ENCODE measurements around the gene FBN1. TPM values are rescaled to one million over a fixed set of nuclear protein-coding genes. Genes with fewer than 3 reads are reported as not detected.

FBN1 gene
- total RNA-seq, 6 donors from 2014 or later: 20.3 to 159 (median 44.3) TPM

DNA sequence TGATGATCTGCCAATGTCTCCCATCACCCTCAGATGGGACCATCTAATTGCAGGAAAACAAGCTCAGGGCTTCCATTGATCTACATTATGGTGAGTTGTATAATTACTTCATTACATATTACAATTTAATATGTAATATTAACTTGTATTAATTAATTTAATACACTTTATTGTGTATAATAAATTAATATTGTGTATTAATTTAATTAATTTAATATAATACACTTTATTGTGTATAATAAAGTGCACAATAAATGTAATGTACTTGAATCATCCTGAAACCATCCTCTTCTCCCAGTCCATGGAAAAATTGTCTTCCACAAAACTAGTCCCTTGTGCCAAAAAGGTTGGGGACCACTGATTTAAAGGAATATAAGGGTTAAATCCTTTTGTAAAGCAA is 123.4 kb downstream of the FBN1 start:
- no peak overlapping the region for H3K4me3 ChIP-seq
- TF ChIP-seq POLR2AphosphoS5 (IDR thresholded peaks at IDR 0.05) (no peak), POLR2A (IDR thresholded peaks at IDR 0.05) (no peak), EP300 (IDR thresholded peaks at IDR 0.05) (no peak)
- TF ChIP-seq, protein P1, sequence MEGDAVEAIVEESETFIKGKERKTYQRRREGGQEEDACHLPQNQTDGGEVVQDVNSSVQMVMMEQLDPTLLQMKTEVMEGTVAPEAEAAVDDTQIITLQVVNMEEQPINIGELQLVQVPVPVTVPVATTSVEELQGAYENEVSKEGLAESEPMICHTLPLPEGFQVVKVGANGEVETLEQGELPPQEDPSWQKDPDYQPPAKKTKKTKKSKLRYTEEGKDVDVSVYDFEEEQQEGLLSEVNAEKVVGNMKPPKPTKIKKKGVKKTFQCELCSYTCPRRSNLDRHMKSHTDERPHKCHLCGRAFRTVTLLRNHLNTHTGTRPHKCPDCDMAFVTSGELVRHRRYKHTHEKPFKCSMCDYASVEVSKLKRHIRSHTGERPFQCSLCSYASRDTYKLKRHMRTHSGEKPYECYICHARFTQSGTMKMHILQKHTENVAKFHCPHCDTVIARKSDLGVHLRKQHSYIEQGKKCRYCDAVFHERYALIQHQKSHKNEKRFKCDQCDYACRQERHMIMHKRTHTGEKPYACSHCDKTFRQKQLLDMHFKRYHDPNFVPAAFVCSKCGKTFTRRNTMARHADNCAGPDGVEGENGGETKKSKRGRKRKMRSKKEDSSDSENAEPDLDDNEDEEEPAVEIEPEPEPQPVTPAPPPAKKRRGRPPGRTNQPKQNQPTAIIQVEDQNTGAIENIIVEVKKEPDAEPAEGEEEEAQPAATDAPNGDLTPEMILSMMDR (IDR thresholded peaks at IDR 0.05): no peak
- DNase-seq (no peak), ATAC-seq (ENCODE audit: low FRiP score in 2 of 2) (no peak)
- H3K36me3 ChIP-seq: peaks cover 0 to 8% (median 0%) of the 10 kb centered on the region in 4 donors
- no peak overlapping the region for H3K27ac ChIP-seq
- H3K27me3 ChIP-seq: no peaks in the 10 kb centered on the region
- H3K4me1 ChIP-seq: peaks cover 0 to 3% (median 0%) of the 10 kb centered on the region in 4 donors
- no peaks in the 10 kb centered on the region for H3K9me3 ChIP-seq

DNA sequence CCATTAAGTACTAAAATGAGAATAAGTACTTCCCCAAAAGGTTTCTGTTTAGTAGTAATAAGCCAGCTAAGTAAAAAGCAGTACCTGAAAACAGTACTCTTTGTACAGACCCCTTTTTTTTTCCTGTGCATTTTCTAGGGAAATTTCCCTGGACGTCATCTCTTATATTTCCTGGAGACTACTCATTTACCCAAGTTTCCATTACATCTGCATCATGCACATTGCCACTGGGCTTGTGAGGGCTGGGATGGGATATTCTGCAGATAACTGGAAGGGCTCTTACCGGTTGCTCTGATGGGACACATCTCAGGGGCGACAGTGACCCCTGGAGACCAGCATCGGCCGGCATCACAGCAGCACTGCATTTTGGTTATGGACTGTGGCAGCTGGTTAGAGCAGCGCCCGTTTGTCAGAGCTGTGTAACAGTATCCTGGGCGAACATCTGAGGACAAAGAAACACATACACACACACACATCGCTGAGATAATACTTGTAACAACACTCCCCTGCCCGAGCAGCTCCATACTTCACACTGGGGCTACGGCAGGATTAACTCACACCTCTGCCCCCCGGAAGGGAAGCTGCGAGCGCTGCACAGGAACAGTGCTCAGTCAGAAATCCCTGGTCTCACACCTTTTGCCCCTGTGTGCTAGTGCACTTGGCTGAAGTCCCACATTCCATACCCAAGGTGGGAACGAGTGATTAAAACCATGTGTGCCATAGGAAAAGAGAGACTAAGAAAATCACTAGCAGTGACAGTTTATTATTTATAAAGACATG is 124.9 kb downstream of the FBN1 start:
- peak in 1 of 2 donors; percentile 4 for DNase-seq
- no peak overlapping the region for H3K27ac ChIP-seq
- TF ChIP-seq EP300 (IDR thresholded peaks at IDR 0.05) (no peak), POLR2A (IDR thresholded peaks at IDR 0.05) (no peak), POLR2AphosphoS5 (IDR thresholded peaks at IDR 0.05) (no peak)
- TF ChIP-seq, protein P1 (IDR thresholded peaks at IDR 0.05): no peak

DNA sequence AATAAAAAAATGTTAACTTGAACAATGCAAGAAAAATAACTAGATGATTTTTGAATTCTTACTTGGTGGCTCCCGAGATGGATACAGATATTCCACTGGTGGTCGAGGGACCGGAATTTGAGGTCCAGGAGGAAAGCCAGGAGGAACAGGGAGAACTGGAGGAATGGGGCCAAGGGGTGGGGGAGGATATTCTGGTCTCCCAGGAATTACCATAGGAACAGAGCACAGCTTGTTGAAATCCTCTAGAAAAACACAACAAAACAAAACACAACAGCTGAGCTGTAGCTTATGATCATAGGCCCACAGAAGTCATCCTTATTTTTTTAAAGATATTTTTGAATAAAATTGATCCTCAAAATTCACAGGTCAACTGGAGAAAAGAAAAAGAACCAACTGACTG is 129.4 kb downstream of the FBN1 start:
- no peaks in the 10 kb centered on the region for H3K9me3 ChIP-seq
- no peak overlapping the region for H3K27ac ChIP-seq
- 91 to 92% methylated on average over 3 of the region's 3 CpGs for WGBS, 2 donors
- TF ChIP-seq POLR2A (IDR thresholded peaks at IDR 0.05): no peak
- no peak for TF ChIP-seq EP300 (IDR thresholded peaks at IDR 0.05)
- no peak for TF ChIP-seq POLR2AphosphoS5 (IDR thresholded peaks at IDR 0.05)
- TF ChIP-seq, protein P1 (IDR thresholded peaks at IDR 0.05): no peak
- ATAC-seq (ENCODE audit: low FRiP score in 2 of 2) (no peak), DNase-seq (no peak)
- H3K4me1 ChIP-seq: peaks cover 0 to 3% (median 0%) of the 10 kb centered on the region in 4 donors
- no peak overlapping the region for H3K4me3 ChIP-seq
- H3K27me3 ChIP-seq: no peaks in the 10 kb centered on the region
- H3K36me3 ChIP-seq: no peaks in the 10 kb centered on the region

More for the DNA sequence above, 124.9 kb downstream of the FBN1 start:
- Histone ChIP-seq H3K4me1 (peaks cover 0 to 3% (median 0%) of the 10 kb centered on the region in 4 donors), H3K36me3 (peaks cover 0 to 8% (median 0%) of the 10 kb centered on the region in 4 donors), H3K4me3 (no peak overlapping the region), H3K27me3 (no peaks in the 10 kb centered on the region), H3K9me3 (no peaks in the 10 kb centered on the region)
- 70 to 75% methylated on average over 12 to 15 of the region's 15 CpGs for WGBS, 2 donors
- ATAC-seq (ENCODE audit: low FRiP score in 2 of 2): peak in 1 of 2 donors; percentile 30

DNA sequence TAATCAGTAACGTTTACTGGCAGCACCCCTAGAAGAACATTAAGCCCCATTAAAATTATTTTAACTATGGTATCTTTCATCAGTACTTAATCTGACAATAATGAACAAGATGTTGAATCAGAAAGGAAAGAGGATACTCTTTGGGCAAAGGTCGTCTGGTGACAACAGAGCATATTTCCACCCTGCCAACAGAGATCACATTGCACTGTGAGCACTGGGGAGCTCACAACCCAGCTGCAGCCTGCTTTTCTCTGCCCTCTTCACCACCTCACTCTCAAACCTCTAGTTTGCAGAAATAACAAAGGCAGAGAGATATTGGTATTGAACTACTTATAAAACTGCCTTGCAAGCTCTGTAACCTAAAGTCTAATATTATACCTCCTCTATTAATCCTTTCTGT is 130.0 kb downstream of the FBN1 start:
- no peak for DNase-seq
- H3K27ac ChIP-seq: no peak overlapping the region
- no peak for ATAC-seq (ENCODE audit: low FRiP score in 2 of 2)
- H3K4me1 ChIP-seq: peaks cover 0 to 2% (median 0%) of the 10 kb centered on the region in 4 donors
- no peak for TF ChIP-seq POLR2AphosphoS5 (IDR thresholded peaks at IDR 0.05)
- no peak for TF ChIP-seq EP300 (IDR thresholded peaks at IDR 0.05)
- TF ChIP-seq, protein P1 (IDR thresholded peaks at IDR 0.05): no peak
- no peak for TF ChIP-seq POLR2A (IDR thresholded peaks at IDR 0.05)
- H3K4me3 ChIP-seq: no peak overlapping the region
- H3K9me3 ChIP-seq: no peaks in the 10 kb centered on the region
- no peaks in the 10 kb centered on the region for H3K36me3 ChIP-seq
- WGBS, 2 donors: 76 to 87% methylated on average over 2 of the region's 2 CpGs
- no peaks in the 10 kb centered on the region for H3K27me3 ChIP-seq

All from upper lobe of left lung (tissue), 6 donors.